NCI-H2196 (cell line): ENCODE data around the gene CD48.

Source experiments
- DNase-seq: peaks from one replicate; lab custom pipeline; 2025; ENCODE audit not compliant: unreplicated experiment; lab: John Stamatoyannopoulos, UW

Gene CD48

GRCh38 chr1:160636547-160636946, 75.1 kb downstream of the CD48 start:
- no peak for DNase-seq

- DNase-seq: no peak
Observed at GRCh38 chr1:160636076-160636475, 75.5 kb downstream of the CD48 start.

GRCh38 chr1:160634543-160635491, 76.8 kb downstream of the CD48 start:
- no peak for DNase-seq

- no peak for DNase-seq
Observed at GRCh38 chr1:160633330-160633903, 78.2 kb downstream of the CD48 start.

GRCh38 chr1:160631983-160632625, 79.5 kb downstream of the CD48 start:
- DNase-seq: no peak

GRCh38 chr1:160630523-160631451, 80.8 kb downstream of the CD48 start:
- no peak for DNase-seq

- DNase-seq: no peak
Observed at GRCh38 chr1:160629286-160630210, 82.1 kb downstream of the CD48 start.

- no peak for DNase-seq
Observed at GRCh38 chr1:160628799-160629263, 82.8 kb downstream of the CD48 start.
